Measurements from ENCODE around the gene GNA15. TPM values are rescaled to one million over a fixed set of nuclear protein-coding genes. Genes with fewer than 3 reads are reported as not detected.
A peak's percentile ranks its signal among the peaks of the same experiment; 100 is the strongest.

GNA15 gene
- total RNA-seq, 1 experiment from 2014 or later: not detected

GRCh38 chr19:3104708-3104983, 31.2 kb upstream of the GNA15 start:
- H3K4me3 ChIP-seq (ENCODE audit: low read length): no peak overlapping the region
- no peaks in the 10 kb centered on the region for H3K9me3 ChIP-seq (ENCODE audit: low read length)
- no peak overlapping the region for H3K9ac ChIP-seq (ENCODE audit: low read length)
- H3K4me2 ChIP-seq (ENCODE audit: low read depth, low read length, poor library complexity, severe bottlenecking): no peak overlapping the region
- no peak for DNase-seq
- H3K9me2 ChIP-seq (replicated peaks; ENCODE audit: insufficient read depth, low read length): no peaks in the 10 kb centered on the region
- no peaks in the 10 kb centered on the region for H3K27me3 ChIP-seq (ENCODE audit: low read length)
- peaks cover 5% of the 10 kb centered on the region; the same call in 1 of the 2 replicates for H4K20me1 ChIP-seq (ENCODE audit: insufficient read depth, low read depth, low read length)
- no peak overlapping the region for H3K27ac ChIP-seq (ENCODE audit: low read length)
- no peaks in the 10 kb centered on the region for H3K36me3 ChIP-seq (ENCODE audit: insufficient read depth, low read length)
- H3K79me2 ChIP-seq (ENCODE audit: low read length): no peaks in the 10 kb centered on the region
- no peaks in the 10 kb centered on the region for H3K4me1 ChIP-seq (ENCODE audit: low read length)
- H2AFZ ChIP-seq (ENCODE audit: low read length): no peak overlapping the region

- no peaks in the 10 kb centered on the region for H3K79me2 ChIP-seq (ENCODE audit: low read length)
- H3K9ac ChIP-seq (ENCODE audit: low read length): no peak overlapping the region
- H3K27ac ChIP-seq (ENCODE audit: low read length): no peak overlapping the region
- H3K4me3 ChIP-seq (ENCODE audit: low read length): no peak overlapping the region
- no peaks in the 10 kb centered on the region for H3K9me3 ChIP-seq (ENCODE audit: low read length)
- 0 out of 2 replicates have a peak, but pooled peaks cover 3% of the 10 kb centered on the region for H4K20me1 ChIP-seq (ENCODE audit: insufficient read depth, low read depth, low read length)
- DNase-seq: no peak
- H3K4me2 ChIP-seq (ENCODE audit: low read depth, low read length, poor library complexity, severe bottlenecking): no peak overlapping the region
- no peaks in the 10 kb centered on the region for H3K27me3 ChIP-seq (ENCODE audit: low read length)
- H3K36me3 ChIP-seq (ENCODE audit: insufficient read depth, low read length): no peaks in the 10 kb centered on the region
- H3K4me1 ChIP-seq (ENCODE audit: low read length): no peaks in the 10 kb centered on the region
- no peaks in the 10 kb centered on the region for H3K9me2 ChIP-seq (replicated peaks; ENCODE audit: insufficient read depth, low read length)
- no peak overlapping the region for H2AFZ ChIP-seq (ENCODE audit: low read length)
Measured at GRCh38 chr19:3105641-3106508, 30.0 kb upstream of the GNA15 start.

GRCh38 chr19:3106509-3107141, 29.2 kb upstream of the GNA15 start:
- Histone ChIP-seq H3K36me3 (ENCODE audit: insufficient read depth, low read length) (no peaks in the 10 kb centered on the region), H2AFZ (ENCODE audit: low read length) (no peak overlapping the region), H3K4me3 (ENCODE audit: low read length) (no peak overlapping the region), H3K9me2 (replicated peaks; ENCODE audit: insufficient read depth, low read length) (no peaks in the 10 kb centered on the region), H3K9ac (ENCODE audit: low read length) (no peak overlapping the region), H3K4me1 (ENCODE audit: low read length) (no peaks in the 10 kb centered on the region), H3K9me3 (ENCODE audit: low read length) (no peaks in the 10 kb centered on the region), H3K27me3 (ENCODE audit: low read length) (no peaks in the 10 kb centered on the region), H3K27ac (ENCODE audit: low read length) (no peak overlapping the region), H3K79me2 (ENCODE audit: low read length) (no peaks in the 10 kb centered on the region), H3K4me2 (ENCODE audit: low read depth, low read length, poor library complexity, severe bottlenecking) (no peak overlapping the region), H4K20me1 (ENCODE audit: insufficient read depth, low read depth, low read length) (0 out of 2 replicates have a peak, but pooled peaks cover 3% of the 10 kb centered on the region)
- DNase-seq: no peak

- H3K27me3 ChIP-seq (ENCODE audit: low read length): no peaks in the 10 kb centered on the region
- no peak overlapping the region for H3K9ac ChIP-seq (ENCODE audit: low read length)
- DNase-seq: no peak
- H3K9me3 ChIP-seq (ENCODE audit: low read length): no peaks in the 10 kb centered on the region
- H3K36me3 ChIP-seq (ENCODE audit: insufficient read depth, low read length): no peaks in the 10 kb centered on the region
- no peak overlapping the region for H3K4me2 ChIP-seq (ENCODE audit: low read depth, low read length, poor library complexity, severe bottlenecking)
- H3K79me2 ChIP-seq (ENCODE audit: low read length): no peaks in the 10 kb centered on the region
- H3K4me3 ChIP-seq (ENCODE audit: low read length): no peak overlapping the region
- H2AFZ ChIP-seq (ENCODE audit: low read length): no peak overlapping the region
- H3K9me2 ChIP-seq (replicated peaks; ENCODE audit: insufficient read depth, low read length): no peaks in the 10 kb centered on the region
- H3K4me1 ChIP-seq (ENCODE audit: low read length): no peaks in the 10 kb centered on the region
- no peak overlapping the region for H3K27ac ChIP-seq (ENCODE audit: low read length)
- H4K20me1 ChIP-seq (ENCODE audit: insufficient read depth, low read depth, low read length): 0 out of 2 replicates have a peak, but pooled peaks cover 3% of the 10 kb centered on the region
Measured at GRCh38 chr19:3107658-3108057, 28.2 kb upstream of the GNA15 start.

GRCh38 chr19:3108775-3109174, 27.1 kb upstream of the GNA15 start:
- H3K36me3 ChIP-seq (ENCODE audit: insufficient read depth, low read length): no peaks in the 10 kb centered on the region
- H2AFZ ChIP-seq (ENCODE audit: low read length): no peak overlapping the region
- H3K4me3 ChIP-seq (ENCODE audit: low read length): no peak overlapping the region
- 0 out of 2 replicates have a peak, but pooled peaks cover 3% of the 10 kb centered on the region for H4K20me1 ChIP-seq (ENCODE audit: insufficient read depth, low read depth, low read length)
- DNase-seq: peak; percentile 89
- no peaks in the 10 kb centered on the region for H3K27me3 ChIP-seq (ENCODE audit: low read length)
- no peaks in the 10 kb centered on the region for H3K79me2 ChIP-seq (ENCODE audit: low read length)
- no peak overlapping the region for H3K9ac ChIP-seq (ENCODE audit: low read length)
- H3K9me2 ChIP-seq (replicated peaks; ENCODE audit: insufficient read depth, low read length): no peaks in the 10 kb centered on the region
- no peak overlapping the region for H3K27ac ChIP-seq (ENCODE audit: low read length)
- no peaks in the 10 kb centered on the region for H3K4me1 ChIP-seq (ENCODE audit: low read length)
- no peaks in the 10 kb centered on the region for H3K9me3 ChIP-seq (ENCODE audit: low read length)
- H3K4me2 ChIP-seq (ENCODE audit: low read depth, low read length, poor library complexity, severe bottlenecking): no peak overlapping the region

GRCh38 chr19:3109491-3109890, 26.3 kb upstream of the GNA15 start:
- Histone ChIP-seq H3K27me3 (ENCODE audit: low read length) (no peaks in the 10 kb centered on the region), H4K20me1 (ENCODE audit: insufficient read depth, low read depth, low read length) (0 out of 2 replicates have a peak, but pooled peaks cover 3% of the 10 kb centered on the region), H3K4me3 (ENCODE audit: low read length) (no peak overlapping the region), H3K79me2 (ENCODE audit: low read length) (no peaks in the 10 kb centered on the region), H3K27ac (ENCODE audit: low read length) (no peak overlapping the region), H3K9me2 (replicated peaks; ENCODE audit: insufficient read depth, low read length) (no peaks in the 10 kb centered on the region), H2AFZ (ENCODE audit: low read length) (no peak overlapping the region), H3K36me3 (ENCODE audit: insufficient read depth, low read length) (no peaks in the 10 kb centered on the region), H3K9me3 (ENCODE audit: low read length) (no peaks in the 10 kb centered on the region), H3K9ac (ENCODE audit: low read length) (no peak overlapping the region), H3K4me2 (ENCODE audit: low read depth, low read length, poor library complexity, severe bottlenecking) (no peak overlapping the region), H3K4me1 (ENCODE audit: low read length) (no peaks in the 10 kb centered on the region)
- DNase-seq: no peak

- no peaks in the 10 kb centered on the region for H3K79me2 ChIP-seq (ENCODE audit: low read length)
- no peak overlapping the region for H3K4me3 ChIP-seq (ENCODE audit: low read length)
- no peaks in the 10 kb centered on the region for H3K9me3 ChIP-seq (ENCODE audit: low read length)
- DNase-seq: no peak
- no peak overlapping the region for H3K27ac ChIP-seq (ENCODE audit: low read length)
- H2AFZ ChIP-seq (ENCODE audit: low read length): no peak overlapping the region
- no peak overlapping the region for H3K9ac ChIP-seq (ENCODE audit: low read length)
- no peaks in the 10 kb centered on the region for H3K4me1 ChIP-seq (ENCODE audit: low read length)
- H3K36me3 ChIP-seq (ENCODE audit: insufficient read depth, low read length): no peaks in the 10 kb centered on the region
- H3K4me2 ChIP-seq (ENCODE audit: low read depth, low read length, poor library complexity, severe bottlenecking): no peak overlapping the region
- H3K27me3 ChIP-seq (ENCODE audit: low read length): no peaks in the 10 kb centered on the region
- H3K9me2 ChIP-seq (replicated peaks; ENCODE audit: insufficient read depth, low read length): no peaks in the 10 kb centered on the region
- 0 out of 2 replicates have a peak, but pooled peaks cover 3% of the 10 kb centered on the region for H4K20me1 ChIP-seq (ENCODE audit: insufficient read depth, low read depth, low read length)
Measured at GRCh38 chr19:3110126-3110825, 25.6 kb upstream of the GNA15 start.

GRCh38 chr19:3111586-3112247, 24.1 kb upstream of the GNA15 start:
- Histone ChIP-seq H4K20me1 (ENCODE audit: insufficient read depth, low read depth, low read length) (0 out of 2 replicates have a peak, but pooled peaks cover 3% of the 10 kb centered on the region), H3K27me3 (ENCODE audit: low read length) (no peaks in the 10 kb centered on the region), H3K36me3 (ENCODE audit: insufficient read depth, low read length) (no peaks in the 10 kb centered on the region), H3K9me3 (ENCODE audit: low read length) (no peaks in the 10 kb centered on the region), H3K9ac (ENCODE audit: low read length) (no peak overlapping the region), H3K79me2 (ENCODE audit: low read length) (no peaks in the 10 kb centered on the region), H3K4me3 (ENCODE audit: low read length) (no peak overlapping the region), H3K27ac (ENCODE audit: low read length) (no peak overlapping the region), H2AFZ (ENCODE audit: low read length) (no peak overlapping the region), H3K4me1 (ENCODE audit: low read length) (no peaks in the 10 kb centered on the region), H3K4me2 (ENCODE audit: low read depth, low read length, poor library complexity, severe bottlenecking) (no peak overlapping the region), H3K9me2 (replicated peaks; ENCODE audit: insufficient read depth, low read length) (no peaks in the 10 kb centered on the region)
- DNase-seq: peak; percentile 58
